Ovary (tissue), 9 donors: ENCODE results near the gene OSBPL6. TPM values are rescaled to one million over a fixed set of nuclear protein-coding genes. Genes with fewer than 3 reads are reported as not detected.

ENCODE experiments used
- DNase-seq, 5 donors: peaks; one replicate each; pipeline ENCODE4 v3.0.0-alpha.2; 2019 to 2020
- H3K27ac ChIP-seq, 2 donors: fragments of 200-600 bp; one replicate each; pipeline versions ENCODE4 v1.5.1 to v1.8.0; 2019 to 2022
- H3K27me3 ChIP-seq: fragments of 200-600 bp; one replicate; pipeline ENCODE4 v1.8.0; 2022
- H3K36me3 ChIP-seq: fragments of 200-600 bp; sonication (generic); one replicate; pipeline ENCODE4 v1.5.1; 2019
- H3K4me1 ChIP-seq: one replicate; pipeline ENCODE4 v1.8.1; 2013; ENCODE audit warnings: mild to moderate bottlenecking, moderate library complexity; ENCODE audit not compliant: insufficient read depth
- H3K4me3 ChIP-seq: fragments of 200-600 bp; sonication (generic); one replicate; pipeline ENCODE4 v1.5.1; 2017
- H3K9me3 ChIP-seq, 2 donors: fragments of 200-600 bp in 1 of 2; sonication (generic) in 1 of 2; one replicate each; pipeline versions ENCODE4 v1.5.1 to v1.8.1; 2013 to 2019; ENCODE audit warnings: mild to moderate bottlenecking in 1 of 2, moderate library complexity in 1 of 2
- EP300 ChIP-seq: sonication (generic); formaldehyde crosslinking; IDR thresholded peaks from one replicate; pipeline ENCODE4 v1.6.1; 2017; ENCODE audit warnings: antibody characterized with exemption
- POLR2A ChIP-seq: fragments of 450-650 bp; IDR thresholded peaks from one replicate; pipeline ENCODE4 v1.6.1; 2017; ENCODE audit warnings: antibody characterized with exemption, mild to moderate bottlenecking, moderate library complexity
- WGBS, 3 donors: extraction: QIAGEN DNeasy Blood & Tissue Kit in 1 of 3; methylation state at CpG; one replicate each; pipeline versions ENCODE4 v1.1.5 to v1.1.7; 2013 to 2017; 5-methylcytosine and 5-hydroxymethylcytosine counted together
- intact Hi-C, 4 donors: fragments of 100-400 bp; cut with DNase I; formaldehyde crosslinking; loops; one replicate each; pipeline versions ENCODE4 v1.11.0 to v1.15.1; 2022 to 2023
- polyA plus RNA-seq, 2 donors: library from polyadenylated mRNA; stranded (reverse); fragments of 200-250 nt in 1 of 2; fragments of 350-450 nt in 1 of 2; fragmentation: Illumina TruSeq in 1 of 2; extraction: RNeasy Lipid Tissue Mini Kit (QIAGEN cat#74804) in 1 of 2; gene quantifications; one replicate each; pipeline ENCODE4 v1.2.3, GENCODE V29; 2013 to 2014
- total RNA-seq, 7 donors: library from RNA; depleted of rRNA in 2 of 7; stranded (reverse); fragments of >200 nt in 2 of 7; fragmentation: NEBNext Ultra II Directional in 3 of 7; extraction: Animal tissue kit (Norgen Biotek cat#: 25700) in 3 of 7; gene quantifications; one replicate each; pipeline versions ENCODE4 v1.1.0 to v1.2.4, GENCODE V29; 2016 to 2023
- TF ChIP-seq, protein P1 (sequence below), 3 donors: fragments of 450-650 bp in 2 of 3; fragments of 200-600 bp in 1 of 3; IDR thresholded peaks; one replicate each; pipeline versions ENCODE4 v1.5.1 to v1.8.0; 2016 to 2022; ENCODE audit warnings: antibody characterized with exemption in 3 of 3, mild to moderate bottlenecking in 1 of 3
- donor health status: DM: no; HTN: no; CAD: no; lungs with moderate emphysema.
- donor health status: DM: no; HTN: no; CAD: no.
- donor health status: Bipolar disorder and iron deficiency.
- donor health status: DM: yes; HTN: yes; CAD: no.
- donor health status: DM: no; HTN: no; CAD: no.
- donor health status: DM: yes; HTN: yes; CAD: no.

The OSBPL6 gene
- total and polyA plus RNA-seq, 9 donors, result 0.60 to 7.4 (median 1.7) TPM

DNA sequence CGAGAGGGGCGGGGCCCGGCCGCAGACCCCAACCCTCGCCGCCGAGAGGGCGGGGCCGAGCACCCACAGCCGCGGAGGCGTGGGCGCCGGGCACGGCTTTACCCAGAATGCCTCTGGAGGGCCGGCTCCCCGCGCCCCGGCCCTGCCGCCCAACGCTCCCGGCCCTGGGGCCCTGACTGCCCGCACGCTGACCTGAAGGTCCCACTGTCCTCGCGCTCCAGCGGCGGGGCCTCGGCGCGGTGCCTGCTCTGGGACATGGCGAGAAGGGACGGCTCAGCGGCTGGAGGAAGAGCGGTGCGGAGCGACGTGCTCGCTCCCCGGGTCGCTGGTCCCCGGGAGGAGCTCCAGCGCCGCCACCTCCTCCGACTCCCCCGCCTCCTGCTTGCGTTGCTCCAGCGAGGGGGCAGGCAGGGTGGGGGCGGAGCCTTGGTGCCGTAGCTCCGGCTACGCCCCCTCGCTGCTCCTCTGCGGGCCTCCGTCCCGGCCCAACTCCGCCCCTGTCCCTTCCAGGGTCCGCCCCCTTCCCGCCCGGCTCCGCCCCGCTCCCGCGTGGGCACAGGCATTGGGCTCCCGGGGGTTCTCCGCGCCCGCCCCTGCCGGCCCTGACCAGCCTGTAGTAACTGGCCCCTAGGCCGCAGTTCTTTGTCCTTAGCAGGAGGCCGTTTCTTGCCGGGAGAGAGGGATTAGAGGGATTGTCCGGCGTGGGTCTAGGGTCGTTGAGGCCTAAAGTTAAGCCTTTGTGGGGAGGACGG is 256.6 kb downstream of the OSBPL6 start, which contains the start of the genes PJVK and PRKRA:
PJVK (plus strand) TSS at position 605 of the 752 bp plus-strand sequence. CDS start 2,032 bp downstream, outside the sequence.
PRKRA (minus strand) TSS at position 402 of the 752 bp plus-strand sequence; CDS start at position 257, 145 bp downstream.
- TF ChIP-seq EP300 (peak; percentile 71), POLR2A (peak; percentile 94)
- TF ChIP-seq, protein P1, sequence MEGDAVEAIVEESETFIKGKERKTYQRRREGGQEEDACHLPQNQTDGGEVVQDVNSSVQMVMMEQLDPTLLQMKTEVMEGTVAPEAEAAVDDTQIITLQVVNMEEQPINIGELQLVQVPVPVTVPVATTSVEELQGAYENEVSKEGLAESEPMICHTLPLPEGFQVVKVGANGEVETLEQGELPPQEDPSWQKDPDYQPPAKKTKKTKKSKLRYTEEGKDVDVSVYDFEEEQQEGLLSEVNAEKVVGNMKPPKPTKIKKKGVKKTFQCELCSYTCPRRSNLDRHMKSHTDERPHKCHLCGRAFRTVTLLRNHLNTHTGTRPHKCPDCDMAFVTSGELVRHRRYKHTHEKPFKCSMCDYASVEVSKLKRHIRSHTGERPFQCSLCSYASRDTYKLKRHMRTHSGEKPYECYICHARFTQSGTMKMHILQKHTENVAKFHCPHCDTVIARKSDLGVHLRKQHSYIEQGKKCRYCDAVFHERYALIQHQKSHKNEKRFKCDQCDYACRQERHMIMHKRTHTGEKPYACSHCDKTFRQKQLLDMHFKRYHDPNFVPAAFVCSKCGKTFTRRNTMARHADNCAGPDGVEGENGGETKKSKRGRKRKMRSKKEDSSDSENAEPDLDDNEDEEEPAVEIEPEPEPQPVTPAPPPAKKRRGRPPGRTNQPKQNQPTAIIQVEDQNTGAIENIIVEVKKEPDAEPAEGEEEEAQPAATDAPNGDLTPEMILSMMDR (IDR thresholded peaks at IDR 0.05), result peak in 2 of 3 donors; percentile 13 to 31
- H3K36me3 ChIP-seq, result no peaks in the 10 kb centered on the region
- intact Hi-C loops, result loop anchor here in 3 of 4 donors (1.0 to 2.0 kb wide), 4 partner anchors 27 to 72 kb away; partner anchors contain the start of genes FKBP7 (in 1 of the 3) and PLEKHA3 (in 1 of the 3)
- H3K27me3 ChIP-seq, result no peaks in the 10 kb centered on the region
- H3K4me3 ChIP-seq, result peak within 1 kb of the TSS; percentile 86
- WGBS, 3 donors, result 0 to 4% (median 3%) methylated on average over 56 to 76 of the region's 76 CpGs
- DNase-seq, result peak; percentile 98 to 100 (median 99)
- H3K9me3 ChIP-seq, result no peaks in the 10 kb centered on the region
- H3K4me1 ChIP-seq, result peaks cover 6% of the 10 kb centered on the region
- peak within 1 kb of the TSS; percentile 86 to 98 for H3K27ac ChIP-seq

DNA sequence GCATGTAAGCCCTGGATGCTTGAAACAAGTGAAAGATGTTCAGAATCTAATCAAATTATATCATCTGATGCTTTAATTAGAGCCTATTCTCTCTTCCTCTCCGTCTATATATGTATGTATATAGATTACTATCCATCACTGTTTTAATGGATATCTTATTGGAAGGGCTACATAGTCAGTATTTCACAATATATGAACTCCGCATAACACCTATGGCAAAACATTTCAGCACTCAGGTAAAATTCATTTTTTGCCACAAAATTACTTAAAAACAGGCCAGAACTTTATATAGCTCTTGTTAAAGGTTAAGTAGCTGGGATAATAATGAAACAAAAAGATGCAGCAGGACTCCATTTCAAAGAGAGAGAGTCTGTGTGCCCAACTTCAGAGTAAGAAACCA is 258.0 kb downstream of the OSBPL6 start:
- intact Hi-C loops, result no loop called here
- Histone ChIP-seq H3K4me3 (peak overlapping the region; percentile 86), H3K36me3 (no peaks in the 10 kb centered on the region), H3K9me3 (no peaks in the 10 kb centered on the region), H3K4me1 (peaks cover 6% of the 10 kb centered on the region), H3K27ac (peak overlapping the region in 1 of 2 donors; percentile 98), H3K27me3 (no peaks in the 10 kb centered on the region)
- no peak for TF ChIP-seq EP300
- TF ChIP-seq POLR2A, result no peak
- TF ChIP-seq, protein P1 (IDR thresholded peaks at IDR 0.05), result no peak
- DNase-seq, result no peak
- WGBS, 3 donors, result 92 to 97% (median 93%) methylated on average over 2 of the region's 2 CpGs

Other genes starting within 250 kb of the OSBPL6 start
- gene PDE11A, start 121.7 kb upstream of the OSBPL6 start, total RNA-seq, result 1 to 10 TPM in 2 of 7 donors, under 1 TPM in 4, not detected in 1; 0.32 to 2.0 (median 0.65) TPM
- gene PDE11A, start 121.7 kb upstream of the OSBPL6 start, polyA plus RNA-seq, result under 1 TPM; 0.15 to 0.47 TPM
- 10 to 100 TPM in 4 of 7 donors, 1 to 10 TPM in 3; 6.8 to 15.0 (median 11.8) TPM for gene RBM45, start 82.1 kb upstream of the OSBPL6 start, total RNA-seq
- gene RBM45, start 82.1 kb upstream of the OSBPL6 start, polyA plus RNA-seq, result 1 to 10 TPM; 5.6 to 7.2 TPM